Mesenchymal stem cell (in vitro differentiated cells and primary cell): ENCODE measurements around the gene CHMP2B. TPM values are rescaled to one million over a fixed set of nuclear protein-coding genes. Genes with fewer than 3 reads are reported as not detected.
A peak's percentile ranks its signal among the peaks of the same experiment; 100 is the strongest.

ENCODE experiments used
- DNase-seq: peaks from one replicate; pipeline ENCODE4 v3.0.0-alpha.2; 2013
- H2AFZ ChIP-seq: one replicate; pipeline ENCODE4 v1.6.1; 2013; ENCODE audit warnings: low read depth, mild to moderate bottlenecking, control low read depth, inconsistent platforms, low read length, moderate library complexity
- H2AK5ac ChIP-seq: 2 replicates; pipeline ENCODE4 v1.6.1; 2013; ENCODE audit warnings: low read length, moderate library complexity, mild to moderate bottlenecking, inconsistent platforms; ENCODE audit not compliant: severe bottlenecking
- H2BK120ac ChIP-seq: one replicate; pipeline ENCODE4 v1.6.1; 2013; ENCODE audit warnings: low read depth, mild to moderate bottlenecking, inconsistent platforms, low read length, moderate library complexity
- H2BK12ac ChIP-seq, 2 experiments: one replicate each; pipeline ENCODE4 v1.6.1; 2013; ENCODE audit warnings: inconsistent platforms in 2 of 2, low read length in 2 of 2, mild to moderate bottlenecking in 2 of 2, moderate library complexity in 2 of 2, control low read depth in 1 of 2
- H2BK15ac ChIP-seq: one replicate; pipeline ENCODE4 v1.6.1; 2013; ENCODE audit warnings: mild to moderate bottlenecking, low read depth, inconsistent platforms; ENCODE audit not compliant: poor library complexity, severe bottlenecking
- H2BK5ac ChIP-seq: 2 replicates; pipeline ENCODE4 v1.6.1; 2013; ENCODE audit warnings: low read depth, mild to moderate bottlenecking, low read length, control low read depth, inconsistent platforms; ENCODE audit not compliant: poor library complexity, severe bottlenecking
- H3K14ac ChIP-seq, 2 experiments: one replicate each; pipeline ENCODE4 v1.6.1; 2013; ENCODE audit warnings: inconsistent platforms in 2 of 2, low read length in 2 of 2, control low read depth in 1 of 2, mild to moderate bottlenecking in 1 of 2, moderate library complexity in 1 of 2
- H3K18ac ChIP-seq, 2 experiments: one replicate each; pipeline ENCODE4 v1.6.1; 2013; ENCODE audit warnings: inconsistent platforms in 2 of 2, low read length in 2 of 2, control low read depth in 1 of 2, low read depth in 1 of 2, mild to moderate bottlenecking in 1 of 2
- H3K23ac ChIP-seq, 2 experiments: one replicate each; pipeline ENCODE4 v1.6.1; 2013; ENCODE audit warnings: inconsistent platforms in 2 of 2, low read length in 2 of 2, mild to moderate bottlenecking in 2 of 2, moderate library complexity in 2 of 2, control low read depth in 1 of 2
- H3K27ac ChIP-seq: 2 replicates; pipeline ENCODE4 v1.5.1; 2013; ENCODE audit warnings: mild to moderate bottlenecking, moderate library complexity, low read length, control low read depth, inconsistent platforms; ENCODE audit not compliant: poor library complexity, severe bottlenecking
- H3K27me3 ChIP-seq, 2 experiments: 2 replicates each; pipeline versions ENCODE4 v1.6.1 to v1.7.0; 2013; ENCODE audit warnings: low read length in 2 of 2, mild to moderate bottlenecking in 2 of 2, moderate library complexity in 2 of 2, control low read depth in 1 of 2, inconsistent platforms in 1 of 2; ENCODE audit not compliant: control insufficient read depth in 1 of 2, insufficient read depth in 1 of 2
- H3K36me3 ChIP-seq, 2 experiments: 2 replicates each; pipeline versions ENCODE4 v1.6.1 to v1.7.0; 2013; ENCODE audit warnings: low read length in 2 of 2, control low read depth in 1 of 2, inconsistent platforms in 1 of 2, low read depth in 1 of 2, mild to moderate bottlenecking in 1 of 2; ENCODE audit not compliant: insufficient read depth in 2 of 2, control insufficient read depth in 1 of 2
- H3K4ac ChIP-seq, 2 experiments: one replicate each; pipeline ENCODE4 v1.6.1; 2013; ENCODE audit warnings: inconsistent platforms in 2 of 2, low read length in 2 of 2, mild to moderate bottlenecking in 2 of 2, moderate library complexity in 2 of 2, control low read depth in 1 of 2, low read depth in 1 of 2
- H3K4me1 ChIP-seq: 2 replicates; pipeline ENCODE4 v1.6.1; 2013; ENCODE audit warnings: low read depth, low read length, control low read depth; ENCODE audit not compliant: control insufficient read depth, insufficient read depth
- H3K4me2 ChIP-seq: 2 replicates; pipeline ENCODE4 v1.6.1; 2013; ENCODE audit warnings: low read length, mild to moderate bottlenecking, inconsistent platforms; ENCODE audit not compliant: poor library complexity, severe bottlenecking
- H3K4me3 ChIP-seq, 2 experiments: 2 replicates each; pipeline versions ENCODE4 v1.5.1 to v1.7.0; 2013; ENCODE audit warnings: low read length in 2 of 2, mild to moderate bottlenecking in 2 of 2, control low read depth in 1 of 2, low read depth in 1 of 2; ENCODE audit not compliant: insufficient read depth in 1 of 2
- H3K79me1 ChIP-seq: replicated peaks from 2 replicates; pipeline ENCODE4 v1.6.1; 2013; ENCODE audit warnings: mild to moderate bottlenecking, control low read depth, low read length, inconsistent platforms; ENCODE audit not compliant: poor library complexity, severe bottlenecking
- H3K9ac ChIP-seq: 2 replicates; pipeline ENCODE4 v1.7.0; 2013; ENCODE audit warnings: mild to moderate bottlenecking, low read length, moderate library complexity
- H3K9me3 ChIP-seq: 2 replicates; pipeline ENCODE4 v1.7.0; 2013; ENCODE audit warnings: mild to moderate bottlenecking, low read length; ENCODE audit not compliant: control insufficient read depth
- H4K8ac ChIP-seq: one replicate; pipeline ENCODE4 v1.6.1; 2013; ENCODE audit warnings: inconsistent platforms, mild to moderate bottlenecking, low read length, moderate library complexity
- H4K91ac ChIP-seq: one replicate; pipeline ENCODE4 v1.6.1; 2013; ENCODE audit warnings: mild to moderate bottlenecking, low read length, inconsistent platforms
- WGBS: methylation state at CpG from one replicate; pipeline ENCODE4 v1.1.7; 2013; ENCODE audit warnings: mixed read lengths; 5-methylcytosine and 5-hydroxymethylcytosine counted together
- polyA plus RNA-seq, 2 experiments: library from polyadenylated mRNA; stranded (reverse); fragments of 200-250 nt; gene quantifications; one replicate each; pipeline ENCODE4 v1.2.3, GENCODE V29; 2013

The CHMP2B gene, protein sequence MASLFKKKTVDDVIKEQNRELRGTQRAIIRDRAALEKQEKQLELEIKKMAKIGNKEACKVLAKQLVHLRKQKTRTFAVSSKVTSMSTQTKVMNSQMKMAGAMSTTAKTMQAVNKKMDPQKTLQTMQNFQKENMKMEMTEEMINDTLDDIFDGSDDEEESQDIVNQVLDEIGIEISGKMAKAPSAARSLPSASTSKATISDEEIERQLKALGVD
- 45.3 TPM for polyA plus RNA-seq (2013, experiment 1 of 2)
- 45.2 TPM for polyA plus RNA-seq (2013, experiment 2 of 2)

GRCh38 chr3:87227104-87227834 is at the start of gene CHMP2B:
TSS of gene CHMP2B (plus strand) at chr3:87227309. CDS start at chr3:87227523, 214 bp downstream.
- peak within 1 kb of the TSS; percentile 97 to 100 for H3K4me3 ChIP-seq
- no peak within 1 kb of the TSS for H2AK5ac ChIP-seq
- peak within 1 kb of the TSS; percentile 99 for H3K9ac ChIP-seq
- peak; percentile 91 for DNase-seq
- H3K4me1 ChIP-seq, result no peaks in the 10 kb centered on the region
- peaks cover 0 to 6% of the 10 kb centered on the region in 2 experiments for H3K36me3 ChIP-seq
- peak within 1 kb of the TSS; percentile 59 for H2BK5ac ChIP-seq
- peaks cover 2% of the 10 kb centered on the region for H3K79me1 ChIP-seq
- peak within 1 kb of the TSS; percentile 48 for H3K27ac ChIP-seq
- H3K27me3 ChIP-seq, result no peaks in the 10 kb centered on the region
- H3K4ac ChIP-seq, result peak within 1 kb of the TSS; percentile 84 to 93
- peak within 1 kb of the TSS; percentile 96 for H2AFZ ChIP-seq
- peak within 1 kb of the TSS; percentile 99 for H3K4me2 ChIP-seq
- peak within 1 kb of the TSS; percentile 70 for H4K91ac ChIP-seq
- H2BK12ac ChIP-seq, result no peak within 1 kb of the TSS
- H3K18ac ChIP-seq, result peak within 1 kb of the TSS; percentile 97
- under 1% methylated on average over 56 of the region's 59 CpGs for WGBS
- peak within 1 kb of the TSS in 1 of 2 experiments; percentile 91 for H3K23ac ChIP-seq
- no peaks in the 10 kb centered on the region for H3K9me3 ChIP-seq
- peak within 1 kb of the TSS; percentile 43 to 86 for H3K14ac ChIP-seq
- peak within 1 kb of the TSS; percentile 97 for H2BK15ac ChIP-seq
- H4K8ac ChIP-seq, result peak within 1 kb of the TSS; percentile 97
- peak within 1 kb of the TSS; percentile 66 for H2BK120ac ChIP-seq

DNA sequence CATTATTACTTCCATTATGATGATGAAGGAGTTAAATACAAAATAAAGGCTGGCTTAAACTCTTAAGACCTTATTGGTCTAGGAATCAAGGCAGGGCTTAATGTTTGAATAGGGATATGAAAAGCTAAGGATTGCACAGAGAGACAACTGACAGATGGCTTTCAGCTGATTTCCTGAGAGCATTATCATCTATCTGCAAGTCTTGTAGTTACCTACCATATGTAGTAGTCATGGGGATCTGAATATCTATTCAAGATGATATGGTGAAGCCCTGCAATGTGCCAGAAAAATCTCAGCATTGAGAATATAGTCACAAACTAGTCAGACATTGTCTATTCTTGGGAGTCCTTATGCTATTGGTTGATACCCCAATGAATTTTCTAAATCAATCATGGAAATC is 47.5 kb upstream of the CHMP2B start:
- Histone ChIP-seq H3K4me2 (no peak overlapping the region), H3K27ac (no peak overlapping the region), H3K4me3 (no peak overlapping the region), H3K4me1 (no peaks in the 10 kb centered on the region), H3K36me3 (no peaks in the 10 kb centered on the region), H3K27me3 (no peaks in the 10 kb centered on the region), H3K9ac (no peak overlapping the region), H3K23ac (no peak overlapping the region), H2BK12ac (no peak overlapping the region), H2BK15ac (no peak overlapping the region), H2AK5ac (no peak overlapping the region), H2BK5ac (no peak overlapping the region), H2BK120ac (no peak overlapping the region), H3K14ac (no peak overlapping the region), H4K8ac (no peak overlapping the region), H3K18ac (no peak overlapping the region), H2AFZ (no peak overlapping the region), H4K91ac (no peak overlapping the region), H3K4ac (no peak overlapping the region), H3K79me1 (no peaks in the 10 kb centered on the region), H3K9me3 (no peaks in the 10 kb centered on the region)
- DNase-seq, result no peak

DNA sequence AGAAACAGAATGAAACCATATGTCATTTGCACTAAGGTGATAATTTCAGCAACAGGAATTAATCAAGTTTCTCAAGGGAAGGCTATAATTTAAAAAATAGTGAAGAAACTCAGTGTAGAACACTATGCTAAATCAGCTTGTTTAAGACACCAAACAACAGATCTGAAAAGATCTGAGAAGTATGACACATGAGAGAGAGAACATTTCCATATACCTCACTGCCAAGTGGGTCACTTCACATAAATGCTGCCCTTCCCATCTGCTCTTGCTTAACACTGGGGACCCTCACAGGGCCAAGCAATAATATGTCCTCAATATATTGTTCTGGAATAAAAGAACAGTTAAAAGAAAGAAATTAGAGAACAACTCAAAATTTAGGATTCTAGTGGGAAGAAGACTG is 45.6 kb upstream of the CHMP2B start:
- Histone ChIP-seq H2BK15ac (no peak overlapping the region), H2AFZ (no peak overlapping the region), H3K36me3 (no peaks in the 10 kb centered on the region), H4K91ac (no peak overlapping the region), H2BK120ac (no peak overlapping the region), H2BK12ac (no peak overlapping the region), H3K4me3 (no peak overlapping the region), H3K27ac (no peak overlapping the region), H3K4me1 (no peaks in the 10 kb centered on the region), H3K23ac (no peak overlapping the region), H3K4me2 (no peak overlapping the region), H2BK5ac (no peak overlapping the region), H3K79me1 (no peaks in the 10 kb centered on the region), H2AK5ac (no peak overlapping the region), H3K9me3 (no peaks in the 10 kb centered on the region), H3K14ac (no peak overlapping the region), H3K9ac (no peak overlapping the region), H3K27me3 (no peaks in the 10 kb centered on the region), H4K8ac (no peak overlapping the region), H3K4ac (no peak overlapping the region), H3K18ac (no peak overlapping the region)
- no peak for DNase-seq

- no peak overlapping the region for H3K23ac ChIP-seq
- H3K27me3 ChIP-seq, result no peaks in the 10 kb centered on the region
- H3K36me3 ChIP-seq, result no peaks in the 10 kb centered on the region
- H3K4me2 ChIP-seq, result no peak overlapping the region
- DNase-seq, result no peak
- H3K18ac ChIP-seq, result no peak overlapping the region
- H2AK5ac ChIP-seq, result no peak overlapping the region
- H3K4me3 ChIP-seq, result no peak overlapping the region
- H2BK120ac ChIP-seq, result no peak overlapping the region
- no peak overlapping the region for H3K9ac ChIP-seq
- H4K91ac ChIP-seq, result no peak overlapping the region
- no peak overlapping the region for H2AFZ ChIP-seq
- H3K14ac ChIP-seq, result no peak overlapping the region
- no peak overlapping the region for H2BK5ac ChIP-seq
- H2BK15ac ChIP-seq, result no peak overlapping the region
- no CpG with 5 or more reads among the region's 2 CpGs for WGBS
- H3K4me1 ChIP-seq, result no peaks in the 10 kb centered on the region
- H4K8ac ChIP-seq, result no peak overlapping the region
- H2BK12ac ChIP-seq, result no peak overlapping the region
- no peaks in the 10 kb centered on the region for H3K9me3 ChIP-seq
- no peak overlapping the region for H3K4ac ChIP-seq
- H3K27ac ChIP-seq, result no peak overlapping the region
- no peaks in the 10 kb centered on the region for H3K79me1 ChIP-seq
These were observed 45.1 kb upstream of the CHMP2B start for GRCh38 chr3:87182023-87182422.
